Bronchial epithelial cell (primary cell): ENCODE results near the gene SLAIN2. TPM values are rescaled to one million over a fixed set of nuclear protein-coding genes. Genes with fewer than 3 reads are reported as not detected.

Experiments
- DNase-seq: peaks from one replicate; pipeline ENCODE4 v3.0.0-alpha.2; 2010; ENCODE audit warnings: low read depth
- FAIRE-seq: peaks from 2 replicates; lab custom pipeline; 2011; peaks lifted over from hg19 to GRCh38; lab: Jason Lieb, UNC
- H3K27me3 ChIP-seq: 2 replicates; pipeline ENCODE4 v1.5.1; 2011; ENCODE audit warnings: low read length; ENCODE audit not compliant: control insufficient read depth, insufficient read depth
- H3K36me3 ChIP-seq: 2 replicates; pipeline ENCODE4 v1.5.1; 2011; ENCODE audit warnings: low read length; ENCODE audit not compliant: control insufficient read depth, insufficient read depth
- H3K4me3 ChIP-seq: 2 replicates; pipeline ENCODE4 v1.5.1; 2011; ENCODE audit warnings: mild to moderate bottlenecking, low read depth, low read length, control low read depth
- CTCF ChIP-seq: IDR thresholded peaks from 2 replicates; pipeline ENCODE4 v1.5.1; 2011; ENCODE audit warnings: mild to moderate bottlenecking, moderate library complexity, low read length, control low read depth, inconsistent platforms; ENCODE audit not compliant: insufficient read depth, severe bottlenecking
- total RNA-seq: library from RNA; depleted of rRNA; stranded (reverse); fragments of >200 nt; gene quantifications from 2 replicates; pipeline ENCODE4 v1.2.1, GENCODE V29; 2014

The SLAIN2 gene
- total RNA-seq, 1 donor from 2014 or later = 28.7 TPM

- no peak for TF ChIP-seq CTCF
- Histone ChIP-seq H3K27me3 (no peaks in the 10 kb centered on the region), H3K36me3 (no peaks in the 10 kb centered on the region), H3K4me3 (no peak overlapping the region)
- DNase-seq (no peak), FAIRE-seq (peak; percentile 80)
Measured at GRCh38 chr4:48410812-48411211, 69.5 kb downstream of the SLAIN2 start.

GRCh38 chr4:48420144-48420543 is 78.8 kb downstream of the SLAIN2 start:
- Histone ChIP-seq H3K4me3 (no peak overlapping the region), H3K36me3 (peaks cover 4% of the 10 kb centered on the region), H3K27me3 (no peaks in the 10 kb centered on the region)
- FAIRE-seq (no peak), DNase-seq (no peak)
- TF ChIP-seq CTCF = no peak

GRCh38 chr4:48421101-48421500 is 79.8 kb downstream of the SLAIN2 start:
- no peak overlapping the region for H3K4me3 ChIP-seq
- TF ChIP-seq CTCF = no peak
- H3K36me3 ChIP-seq = peaks cover 4% of the 10 kb centered on the region
- FAIRE-seq (no peak), DNase-seq (peak; percentile 60)
- H3K27me3 ChIP-seq = no peaks in the 10 kb centered on the region

- H3K27me3 ChIP-seq = no peaks in the 10 kb centered on the region
- no peak for FAIRE-seq
- H3K36me3 ChIP-seq = no peaks in the 10 kb centered on the region
- no peak overlapping the region for H3K4me3 ChIP-seq
- no peak for TF ChIP-seq CTCF
- no peak for DNase-seq
Measured at GRCh38 chr4:48428926-48429325, 87.6 kb downstream of the SLAIN2 start.

- FAIRE-seq (no peak), DNase-seq (no peak)
- TF ChIP-seq CTCF = no peak
- no peaks in the 10 kb centered on the region for H3K27me3 ChIP-seq
- no peak overlapping the region for H3K4me3 ChIP-seq
- no peaks in the 10 kb centered on the region for H3K36me3 ChIP-seq
Measured at GRCh38 chr4:48429709-48430474, 88.6 kb downstream of the SLAIN2 start.

GRCh38 chr4:48431401-48431800 is 90.1 kb downstream of the SLAIN2 start:
- no peak overlapping the region for H3K4me3 ChIP-seq
- TF ChIP-seq CTCF = no peak
- no peak for FAIRE-seq

More at GRCh38 chr4:48431401-48431800, 90.1 kb downstream of the SLAIN2 start:
- no peak for DNase-seq
- H3K36me3 ChIP-seq = no peaks in the 10 kb centered on the region
- no peaks in the 10 kb centered on the region for H3K27me3 ChIP-seq
